ENCODE measurements around the gene CD300H.

The CD300H gene

GRCh38 chr17:74515941-74516340 lies 51.4 kb downstream of the CD300H start:
- Histone ChIP-seq H3K27ac (ENCODE audit: low read depth, low read length) (no peak overlapping the region), H3K27me3 (ENCODE audit: control insufficient read depth in 5 of 5, insufficient read depth in 4 of 5, low read length in 5 of 5) (peaks cover 0 to 4% (median 0%) of the 10 kb centered on the region in 5 donors), H3K9ac (ENCODE audit: low read length in 5 of 5) (no peak overlapping the region)

GRCh38 chr17:74514632-74515334 lies 52.5 kb downstream of the CD300H start:
- H3K4me1 ChIP-seq (ENCODE audit: control insufficient read depth in 5 of 5, insufficient read depth in 5 of 5, low read length in 5 of 5), result peaks cover 0 to 8% (median 4%) of the 10 kb centered on the region in 5 donors
- peaks cover 0 to 7% (median 0%) of the 10 kb centered on the region in 5 donors for H3K9me3 ChIP-seq (ENCODE audit: control insufficient read depth in 5 of 5, low read length in 5 of 5)
- H3K36me3 ChIP-seq (ENCODE audit: control insufficient read depth in 5 of 5, insufficient read depth in 5 of 5, low read length in 5 of 5), result no peaks in the 10 kb centered on the region
- H3K9ac ChIP-seq (ENCODE audit: low read length in 5 of 5), result no peak overlapping the region
- H3K4me3 ChIP-seq (ENCODE audit: low read depth in 1 of 5, low read length in 5 of 5), result no peak overlapping the region
- H3K27me3 ChIP-seq (ENCODE audit: control insufficient read depth in 5 of 5, insufficient read depth in 4 of 5, low read length in 5 of 5), result no peaks in the 10 kb centered on the region
- no peak overlapping the region for H3K27ac ChIP-seq (ENCODE audit: low read depth, low read length)

More at GRCh38 chr17:74515941-74516340, 51.4 kb downstream of the CD300H start:
- peaks cover 0 to 16% (median 4%) of the 10 kb centered on the region in 5 donors for H3K4me1 ChIP-seq (ENCODE audit: control insufficient read depth in 5 of 5, insufficient read depth in 5 of 5, low read length in 5 of 5)
- H3K36me3 ChIP-seq (ENCODE audit: control insufficient read depth in 5 of 5, insufficient read depth in 5 of 5, low read length in 5 of 5), result no peaks in the 10 kb centered on the region
- no peak overlapping the region for H3K4me3 ChIP-seq (ENCODE audit: low read depth in 1 of 5, low read length in 5 of 5)
- H3K9me3 ChIP-seq (ENCODE audit: control insufficient read depth in 5 of 5, low read length in 5 of 5), result peaks cover 0 to 7% (median 0%) of the 10 kb centered on the region in 5 donors

GRCh38 chr17:74513987-74514631 lies 53.2 kb downstream of the CD300H start:
- Histone ChIP-seq H3K27ac (ENCODE audit: low read depth, low read length) (no peak overlapping the region), H3K36me3 (ENCODE audit: control insufficient read depth in 5 of 5, insufficient read depth in 5 of 5, low read length in 5 of 5) (no peaks in the 10 kb centered on the region), H3K4me3 (ENCODE audit: low read depth in 1 of 5, low read length in 5 of 5) (no peak overlapping the region), H3K9me3 (ENCODE audit: control insufficient read depth in 5 of 5, low read length in 5 of 5) (peaks cover 0 to 7% (median 0%) of the 10 kb centered on the region in 5 donors), H3K27me3 (ENCODE audit: control insufficient read depth in 5 of 5, insufficient read depth in 4 of 5, low read length in 5 of 5) (no peaks in the 10 kb centered on the region), H3K4me1 (ENCODE audit: control insufficient read depth in 5 of 5, insufficient read depth in 5 of 5, low read length in 5 of 5) (peaks cover 0 to 8% (median 4%) of the 10 kb centered on the region in 5 donors), H3K9ac (ENCODE audit: low read length in 5 of 5) (no peak overlapping the region)

GRCh38 chr17:74512624-74513091 lies 54.7 kb downstream of the CD300H start:
- Histone ChIP-seq H3K27ac (ENCODE audit: low read depth, low read length) (no peak overlapping the region), H3K9ac (ENCODE audit: low read length in 5 of 5) (no peak overlapping the region)

GRCh38 chr17:74512036-74512435 lies 55.3 kb downstream of the CD300H start:
- H3K9me3 ChIP-seq (ENCODE audit: control insufficient read depth in 5 of 5, low read length in 5 of 5), result peaks cover 0 to 3% (median 0%) of the 10 kb centered on the region in 5 donors
- peaks cover 0 to 8% (median 4%) of the 10 kb centered on the region in 5 donors for H3K4me1 ChIP-seq (ENCODE audit: control insufficient read depth in 5 of 5, insufficient read depth in 5 of 5, low read length in 5 of 5)
- no peak overlapping the region for H3K9ac ChIP-seq (ENCODE audit: low read length in 5 of 5)
- no peaks in the 10 kb centered on the region for H3K36me3 ChIP-seq (ENCODE audit: control insufficient read depth in 5 of 5, insufficient read depth in 5 of 5, low read length in 5 of 5)
- no peak overlapping the region for H3K27ac ChIP-seq (ENCODE audit: low read depth, low read length)
- no peaks in the 10 kb centered on the region for H3K27me3 ChIP-seq (ENCODE audit: control insufficient read depth in 5 of 5, insufficient read depth in 4 of 5, low read length in 5 of 5)
- no peak overlapping the region for H3K4me3 ChIP-seq (ENCODE audit: low read depth in 1 of 5, low read length in 5 of 5)

More at GRCh38 chr17:74512624-74513091, 54.7 kb downstream of the CD300H start:
- Histone ChIP-seq H3K4me3 (ENCODE audit: low read depth in 1 of 5, low read length in 5 of 5) (no peak overlapping the region), H3K36me3 (ENCODE audit: control insufficient read depth in 5 of 5, insufficient read depth in 5 of 5, low read length in 5 of 5) (no peaks in the 10 kb centered on the region), H3K9me3 (ENCODE audit: control insufficient read depth in 5 of 5, low read length in 5 of 5) (peaks cover 0 to 3% (median 0%) of the 10 kb centered on the region in 5 donors), H3K4me1 (ENCODE audit: control insufficient read depth in 5 of 5, insufficient read depth in 5 of 5, low read length in 5 of 5) (peaks cover 0 to 8% (median 4%) of the 10 kb centered on the region in 5 donors), H3K27me3 (ENCODE audit: control insufficient read depth in 5 of 5, insufficient read depth in 4 of 5, low read length in 5 of 5) (no peaks in the 10 kb centered on the region)

Data from subcutaneous abdominal adipose tissue (tissue), 5 donors.